ENCODE results near the gene LCN15. TPM values are rescaled to one million over a fixed set of nuclear protein-coding genes. Genes with fewer than 3 reads are reported as not detected.
"Not testable (repeated sequence)": the region's sequence is repeated elsewhere in the genome, so short reads cannot be mapped to it uniquely, and the experiment has no call there.

The LCN15 gene
- total RNA-seq, 1 donor from 2014 or later, result not detected

DNA sequence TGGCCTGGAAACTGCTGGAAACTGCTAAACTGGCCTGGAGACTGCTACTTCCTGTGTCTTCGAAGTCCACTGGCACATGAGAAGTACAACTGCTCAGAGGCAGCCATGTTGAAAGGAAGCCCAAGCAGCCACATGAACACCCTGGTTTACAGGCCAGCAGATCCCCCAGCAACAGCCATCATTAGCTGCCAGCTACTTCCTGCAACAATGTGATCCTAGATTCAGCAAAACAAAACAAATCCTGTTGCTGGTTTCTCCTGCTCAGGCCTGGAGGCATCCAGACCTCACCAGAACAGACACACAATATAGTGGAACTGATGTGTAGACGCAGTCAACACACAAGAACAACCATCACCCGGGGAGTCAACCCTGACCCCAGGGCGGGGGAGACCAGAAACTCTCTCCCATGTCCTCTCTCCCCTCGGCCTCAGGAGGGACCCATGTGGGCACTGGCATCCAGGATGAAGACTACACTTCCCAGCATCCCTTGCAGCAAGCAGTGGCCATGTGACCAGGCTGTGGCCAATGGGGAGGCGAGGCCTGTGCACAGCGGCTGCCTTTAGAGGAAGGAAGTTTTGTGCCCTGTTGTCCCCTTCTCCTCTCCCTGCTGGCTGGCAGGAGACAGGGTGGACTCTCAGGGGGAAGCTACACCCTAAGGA lies 9.2 kb upstream of the LCN15 start:
- Mint-ChIP-seq H3K36me3 (ENCODE audit: low read depth, unreplicated experiment) (peaks cover 5% of the 10 kb centered on the region), H3K9me3 (ENCODE audit: unreplicated experiment) (peaks cover 11% of the 10 kb centered on the region), H3K4me3 (ENCODE audit: unreplicated experiment) (no peak overlapping the region), H3K27ac (ENCODE audit: unreplicated experiment) (no peak overlapping the region), H3K27me3 (ENCODE audit: low read depth, unreplicated experiment) (peaks cover 20% of the 10 kb centered on the region), H3K4me1 (ENCODE audit: low read depth, unreplicated experiment) (no peaks in the 10 kb centered on the region)
- Histone ChIP-seq H3K9me3 (ENCODE audit: insufficient read depth, low read depth, low read length) (peaks cover 4% of the 10 kb centered on the region), H3K9ac (ENCODE audit: low read length) (no peak overlapping the region), H3K36me3 (ENCODE audit: insufficient read depth, low read length) (no peaks in the 10 kb centered on the region), H4K20me1 (ENCODE audit: insufficient read depth, low read length) (no peaks in the 10 kb centered on the region), H2AFZ (ENCODE audit: low read depth, low read length) (peak overlapping the region; percentile 43), H3K27ac (ENCODE audit: low read depth, low read length) (no peak overlapping the region), H3K4me3 (ENCODE audit: insufficient read depth, low read depth, low read length) (no peak overlapping the region), H3K79me2 (ENCODE audit: insufficient read depth, low read length) (no peaks in the 10 kb centered on the region), H3K4me2 (ENCODE audit: low read length) (no peak overlapping the region), H3K27me3 (ENCODE audit: insufficient read depth, low read length) (peaks cover 15% of the 10 kb centered on the region), H3K4me1 (ENCODE audit: insufficient read depth, low read length) (no peaks in the 10 kb centered on the region)
- TF ChIP-seq EZH2 (IDR thresholded peaks at IDR 0.05; ENCODE audit: insufficient read depth, low read length), result no peak
- TF ChIP-seq, protein P1, sequence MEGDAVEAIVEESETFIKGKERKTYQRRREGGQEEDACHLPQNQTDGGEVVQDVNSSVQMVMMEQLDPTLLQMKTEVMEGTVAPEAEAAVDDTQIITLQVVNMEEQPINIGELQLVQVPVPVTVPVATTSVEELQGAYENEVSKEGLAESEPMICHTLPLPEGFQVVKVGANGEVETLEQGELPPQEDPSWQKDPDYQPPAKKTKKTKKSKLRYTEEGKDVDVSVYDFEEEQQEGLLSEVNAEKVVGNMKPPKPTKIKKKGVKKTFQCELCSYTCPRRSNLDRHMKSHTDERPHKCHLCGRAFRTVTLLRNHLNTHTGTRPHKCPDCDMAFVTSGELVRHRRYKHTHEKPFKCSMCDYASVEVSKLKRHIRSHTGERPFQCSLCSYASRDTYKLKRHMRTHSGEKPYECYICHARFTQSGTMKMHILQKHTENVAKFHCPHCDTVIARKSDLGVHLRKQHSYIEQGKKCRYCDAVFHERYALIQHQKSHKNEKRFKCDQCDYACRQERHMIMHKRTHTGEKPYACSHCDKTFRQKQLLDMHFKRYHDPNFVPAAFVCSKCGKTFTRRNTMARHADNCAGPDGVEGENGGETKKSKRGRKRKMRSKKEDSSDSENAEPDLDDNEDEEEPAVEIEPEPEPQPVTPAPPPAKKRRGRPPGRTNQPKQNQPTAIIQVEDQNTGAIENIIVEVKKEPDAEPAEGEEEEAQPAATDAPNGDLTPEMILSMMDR (IDR thresholded peaks at IDR 0.05; ENCODE audit: insufficient read depth, low read depth, low read length), result no peak
- DNase-seq (ENCODE audit: low read depth) (no peak), FAIRE-seq (no peak)

DNA sequence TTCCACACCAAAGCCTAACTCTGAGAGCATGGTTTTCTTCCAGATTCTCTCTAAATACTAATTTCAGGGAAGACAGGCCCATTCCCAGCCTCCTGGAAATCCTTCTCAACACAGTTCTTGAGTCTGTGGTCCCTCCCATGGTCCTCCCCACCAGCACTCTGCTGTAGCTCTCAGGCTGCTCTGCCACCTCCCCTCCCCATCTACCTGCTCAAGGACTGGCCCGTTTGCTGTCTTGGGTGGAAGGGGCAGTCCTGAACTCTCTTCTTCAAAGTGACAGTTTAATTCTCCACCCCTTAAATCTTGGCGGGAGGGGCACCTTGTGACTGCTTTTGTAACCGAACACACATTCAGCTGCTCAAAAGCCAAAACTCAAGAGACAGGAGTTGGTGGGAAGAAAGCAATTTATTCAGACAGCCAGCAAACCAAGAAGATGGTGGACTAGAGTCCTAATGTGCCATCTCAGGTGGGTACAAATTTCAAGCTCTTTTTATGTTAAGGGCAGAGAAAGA lies 7.6 kb upstream of the LCN15 start:
- H3K4me2 ChIP-seq (ENCODE audit: low read length), result no peak overlapping the region
- no peaks in the 10 kb centered on the region for H4K20me1 ChIP-seq (ENCODE audit: insufficient read depth, low read length)
- no peak overlapping the region for H3K27ac ChIP-seq (ENCODE audit: low read depth, low read length)
- DNase-seq (ENCODE audit: low read depth), result no peak
- no peaks in the 10 kb centered on the region for H3K4me1 ChIP-seq (ENCODE audit: insufficient read depth, low read length)
- no peak for FAIRE-seq
- H3K36me3 ChIP-seq (ENCODE audit: insufficient read depth, low read length), result no peaks in the 10 kb centered on the region
- TF ChIP-seq, protein P1 (IDR thresholded peaks at IDR 0.05; ENCODE audit: insufficient read depth, low read depth, low read length), result no peak
- TF ChIP-seq EZH2 (IDR thresholded peaks at IDR 0.05; ENCODE audit: insufficient read depth, low read length), result no peak
- H3K4me3 Mint-ChIP-seq (ENCODE audit: unreplicated experiment), result no peak overlapping the region
- no peaks in the 10 kb centered on the region for H3K79me2 ChIP-seq (ENCODE audit: insufficient read depth, low read length)
- H3K27me3 Mint-ChIP-seq (ENCODE audit: low read depth, unreplicated experiment), result peaks cover 14% of the 10 kb centered on the region
- H3K9ac ChIP-seq (ENCODE audit: low read length), result no peak overlapping the region
- H2AFZ ChIP-seq (ENCODE audit: low read depth, low read length), result no peak overlapping the region
- no peak overlapping the region for H3K4me3 ChIP-seq (ENCODE audit: insufficient read depth, low read depth, low read length)
- H3K9me3 ChIP-seq (ENCODE audit: insufficient read depth, low read depth, low read length), result peaks cover 4% of the 10 kb centered on the region
- H3K9me3 Mint-ChIP-seq (ENCODE audit: unreplicated experiment), result peaks cover 6% of the 10 kb centered on the region
- H3K27ac Mint-ChIP-seq (ENCODE audit: unreplicated experiment), result no peak overlapping the region
- no peaks in the 10 kb centered on the region for H3K4me1 Mint-ChIP-seq (ENCODE audit: low read depth, unreplicated experiment)
- H3K36me3 Mint-ChIP-seq (ENCODE audit: low read depth, unreplicated experiment), result no peaks in the 10 kb centered on the region
- H3K27me3 ChIP-seq (ENCODE audit: insufficient read depth, low read length), result peaks cover 1% of the 10 kb centered on the region

DNA sequence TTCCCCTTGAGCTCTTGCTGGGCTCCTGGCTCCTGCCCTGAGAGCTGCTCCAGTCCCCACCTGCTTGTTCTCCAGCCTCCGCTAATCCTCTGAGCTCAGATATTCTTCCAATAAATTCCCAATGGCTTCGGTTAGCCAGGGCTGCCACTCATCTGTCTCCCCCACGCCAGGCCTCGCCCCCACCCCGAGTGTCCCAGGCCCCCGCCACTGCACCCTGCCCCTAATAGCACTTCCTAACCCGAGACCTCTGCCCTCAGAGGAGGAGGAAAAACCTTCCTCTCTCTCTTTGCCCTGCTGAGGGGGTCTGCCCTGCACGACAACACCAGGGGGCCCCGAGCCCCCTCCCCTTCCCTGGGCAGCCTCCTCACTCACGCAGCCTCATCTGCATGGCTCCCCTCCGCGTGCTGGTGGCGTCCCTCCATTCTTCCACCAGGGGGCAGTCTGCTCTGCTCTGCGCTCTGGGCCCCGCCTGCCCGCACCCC lies 5.4 kb upstream of the LCN15 start:
- H3K27ac Mint-ChIP-seq (ENCODE audit: unreplicated experiment), result no peak overlapping the region
- TF ChIP-seq EZH2 (IDR thresholded peaks at IDR 0.05; ENCODE audit: insufficient read depth, low read length), result no peak
- H3K4me3 Mint-ChIP-seq (ENCODE audit: unreplicated experiment), result no peak overlapping the region
- no peak for DNase-seq (ENCODE audit: low read depth)
- H3K4me1 ChIP-seq (ENCODE audit: insufficient read depth, low read length), result no peaks in the 10 kb centered on the region
- no peak for FAIRE-seq
- H3K9me3 ChIP-seq (ENCODE audit: insufficient read depth, low read depth, low read length), result peaks cover 4% of the 10 kb centered on the region
- H3K9ac ChIP-seq (ENCODE audit: low read length), result no peak overlapping the region
- H3K4me1 Mint-ChIP-seq (ENCODE audit: low read depth, unreplicated experiment), result no peaks in the 10 kb centered on the region
- peaks cover 3% of the 10 kb centered on the region for H3K27me3 ChIP-seq (ENCODE audit: insufficient read depth, low read length)
- no peaks in the 10 kb centered on the region for H3K36me3 Mint-ChIP-seq (ENCODE audit: low read depth, unreplicated experiment)
- no peak overlapping the region for H2AFZ ChIP-seq (ENCODE audit: low read depth, low read length)
- H3K4me3 ChIP-seq (ENCODE audit: insufficient read depth, low read depth, low read length), result no peak overlapping the region
- no peak overlapping the region for H3K4me2 ChIP-seq (ENCODE audit: low read length)
- peaks cover 15% of the 10 kb centered on the region for H3K27me3 Mint-ChIP-seq (ENCODE audit: low read depth, unreplicated experiment)
- no peak overlapping the region for H3K27ac ChIP-seq (ENCODE audit: low read depth, low read length)
- peaks cover 6% of the 10 kb centered on the region for H3K9me3 Mint-ChIP-seq (ENCODE audit: unreplicated experiment)
- no peaks in the 10 kb centered on the region for H3K79me2 ChIP-seq (ENCODE audit: insufficient read depth, low read length)
- no peaks in the 10 kb centered on the region for H4K20me1 ChIP-seq (ENCODE audit: insufficient read depth, low read length)
- H3K36me3 ChIP-seq (ENCODE audit: insufficient read depth, low read length), result no peaks in the 10 kb centered on the region

DNA sequence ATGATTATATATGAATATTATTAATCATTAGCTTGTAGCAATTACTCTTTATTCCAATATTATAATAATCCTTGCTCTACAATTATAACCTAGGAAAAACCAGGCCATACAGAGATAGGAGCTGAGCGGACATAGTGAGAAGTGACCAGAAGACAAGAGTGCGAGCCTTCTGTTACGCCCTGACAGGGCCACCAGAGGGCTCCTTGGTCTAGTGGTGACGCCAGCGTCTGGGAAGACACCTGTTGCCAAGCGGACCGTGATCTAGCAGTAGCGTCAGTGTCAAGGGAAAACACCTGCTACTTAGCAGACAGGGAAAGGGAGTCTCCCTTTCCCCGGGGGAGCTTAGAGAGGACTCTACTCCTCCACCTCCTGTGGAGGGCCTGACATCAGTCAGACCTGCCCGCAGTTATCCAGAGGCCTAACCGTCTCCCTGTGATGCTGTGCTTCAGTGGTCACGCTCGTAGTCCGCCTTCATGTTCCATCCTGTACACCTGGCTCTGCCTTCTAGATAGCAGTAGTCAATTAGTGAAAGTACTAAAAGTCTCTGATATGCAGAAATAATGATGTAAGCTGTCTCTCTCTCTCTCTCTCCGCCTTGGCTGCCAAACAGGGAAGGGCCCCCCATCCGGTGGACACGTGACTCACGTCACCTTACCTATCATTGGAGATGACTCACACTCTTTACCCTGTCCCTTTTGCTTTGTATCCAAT lies 2.2 kb upstream of the LCN15 start:
- not testable (repeated sequence) for H4K20me1 ChIP-seq (ENCODE audit: insufficient read depth, low read length); H3K9ac ChIP-seq (ENCODE audit: low read length); H3K4me2 ChIP-seq (ENCODE audit: low read length); H3K36me3 ChIP-seq (ENCODE audit: insufficient read depth, low read length); FAIRE-seq; H3K27ac ChIP-seq (ENCODE audit: low read depth, low read length); H3K9me3 ChIP-seq (ENCODE audit: insufficient read depth, low read depth, low read length); H3K9me3 Mint-ChIP-seq (ENCODE audit: unreplicated experiment); H3K27ac Mint-ChIP-seq (ENCODE audit: unreplicated experiment); H3K36me3 Mint-ChIP-seq (ENCODE audit: low read depth, unreplicated experiment); H3K4me1 ChIP-seq (ENCODE audit: insufficient read depth, low read length); H3K79me2 ChIP-seq (ENCODE audit: insufficient read depth, low read length); H2AFZ ChIP-seq (ENCODE audit: low read depth, low read length); H3K27me3 ChIP-seq (ENCODE audit: insufficient read depth, low read length); H3K4me3 ChIP-seq (ENCODE audit: insufficient read depth, low read depth, low read length); H3K4me1 Mint-ChIP-seq (ENCODE audit: low read depth, unreplicated experiment)
- peak overlapping the region; percentile 45 for H3K4me3 Mint-ChIP-seq (ENCODE audit: unreplicated experiment)
- peaks cover 15% of the 10 kb centered on the region for H3K27me3 Mint-ChIP-seq (ENCODE audit: low read depth, unreplicated experiment)
- peak; percentile 20 for DNase-seq (ENCODE audit: low read depth)

Measured in astrocyte (in vitro differentiated cells and primary cell).